ENCODE results near the gene MLIP.
"Not testable (repeated sequence)": the region's sequence is repeated elsewhere in the genome, so short reads cannot be mapped to it uniquely, and the experiment has no call there.

Gene MLIP, protein sequence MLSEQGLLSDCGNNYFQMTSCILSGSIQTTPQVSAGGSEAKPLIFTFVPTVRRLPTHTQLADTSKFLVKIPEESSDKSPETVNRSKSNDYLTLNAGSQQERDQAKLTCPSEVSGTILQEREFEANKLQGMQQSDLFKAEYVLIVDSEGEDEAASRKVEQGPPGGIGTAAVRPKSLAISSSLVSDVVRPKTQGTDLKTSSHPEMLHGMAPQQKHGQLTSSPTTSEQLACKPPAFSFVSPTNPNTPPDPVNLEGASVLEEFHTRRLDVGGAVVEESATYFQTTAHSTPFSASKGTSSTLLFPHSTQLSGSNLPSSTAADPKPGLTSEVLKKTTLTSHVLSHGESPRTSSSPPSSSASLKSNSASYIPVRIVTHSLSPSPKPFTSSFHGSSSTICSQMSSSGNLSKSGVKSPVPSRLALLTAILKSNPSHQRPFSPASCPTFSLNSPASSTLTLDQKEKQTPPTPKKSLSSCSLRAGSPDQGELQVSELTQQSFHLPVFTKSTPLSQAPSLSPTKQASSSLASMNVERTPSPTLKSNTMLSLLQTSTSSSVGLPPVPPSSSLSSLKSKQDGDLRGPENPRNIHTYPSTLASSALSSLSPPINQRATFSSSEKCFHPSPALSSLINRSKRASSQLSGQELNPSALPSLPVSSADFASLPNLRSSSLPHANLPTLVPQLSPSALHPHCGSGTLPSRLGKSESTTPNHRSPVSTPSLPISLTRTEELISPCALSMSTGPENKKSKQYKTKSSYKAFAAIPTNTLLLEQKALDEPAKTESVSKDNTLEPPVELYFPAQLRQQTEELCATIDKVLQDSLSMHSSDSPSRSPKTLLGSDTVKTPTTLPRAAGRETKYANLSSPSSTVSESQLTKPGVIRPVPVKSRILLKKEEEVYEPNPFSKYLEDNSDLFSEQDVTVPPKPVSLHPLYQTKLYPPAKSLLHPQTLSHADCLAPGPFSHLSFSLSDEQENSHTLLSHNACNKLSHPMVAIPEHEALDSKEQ

DNA sequence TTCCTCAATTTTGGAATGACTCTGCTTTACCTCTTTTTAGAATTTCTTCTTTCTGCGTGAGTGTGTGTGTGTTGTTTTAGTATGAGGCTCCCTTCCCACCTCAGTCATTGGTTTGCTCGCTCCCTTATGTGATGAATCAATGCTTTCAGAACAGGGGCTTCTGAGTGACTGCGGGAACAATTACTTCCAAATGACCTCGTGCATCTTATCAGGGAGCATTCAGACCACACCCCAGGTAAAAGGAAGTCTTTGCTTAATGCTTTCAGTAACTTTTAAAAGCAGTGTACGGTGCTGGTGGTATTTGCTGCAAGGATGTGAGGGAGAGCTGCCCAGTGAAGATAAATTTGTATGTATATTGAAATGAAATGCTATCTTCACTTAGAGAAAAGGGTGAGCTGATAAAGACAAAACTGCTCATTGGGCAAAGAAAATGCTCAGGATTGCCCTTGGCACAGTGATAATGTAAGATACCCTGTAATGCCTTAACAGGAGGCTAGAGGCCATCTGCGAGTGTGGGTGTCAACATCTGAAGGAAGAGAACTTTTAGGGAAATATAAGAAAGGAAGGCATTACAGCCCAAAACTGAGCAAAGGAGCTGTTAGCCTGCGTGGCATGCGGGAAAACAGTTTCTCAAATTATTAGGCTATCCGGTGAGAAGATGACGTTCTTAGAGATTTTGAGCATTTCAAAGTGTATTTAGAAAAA, at the start of gene MLIP:
Gene MLIP (plus strand): TSS at position 103 of the 705 bp plus-strand sequence. CDS start 37 bp downstream, at position 140.
- DNase-seq (ENCODE audit: low read depth in 2 of 2), result no peak

- no peak for DNase-seq (ENCODE audit: low read depth in 2 of 2)
Measured at GRCh38 chr6:54063228-54063539, 48.1 kb upstream of the MLIP start.

DNA sequence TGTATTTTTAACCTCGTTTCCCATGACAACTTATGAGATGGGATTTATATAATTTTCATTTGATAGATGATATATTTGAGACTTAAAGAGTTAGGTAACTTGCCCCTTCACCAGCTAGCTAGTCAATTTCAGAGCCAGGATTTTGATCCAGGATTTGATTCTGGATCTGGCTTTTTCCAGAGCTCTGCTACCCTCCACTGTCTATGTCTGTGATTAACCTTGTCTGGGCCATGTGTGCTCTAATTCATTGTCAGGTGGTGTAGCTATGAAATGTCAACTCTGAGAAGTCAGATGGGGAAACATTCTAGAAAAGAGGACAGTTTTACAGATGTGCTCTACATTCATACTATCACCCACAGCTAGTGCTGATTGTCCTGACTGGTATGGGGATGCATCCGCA, 42.5 kb upstream of the MLIP start:
- no peak for DNase-seq (ENCODE audit: low read depth in 2 of 2)

DNA sequence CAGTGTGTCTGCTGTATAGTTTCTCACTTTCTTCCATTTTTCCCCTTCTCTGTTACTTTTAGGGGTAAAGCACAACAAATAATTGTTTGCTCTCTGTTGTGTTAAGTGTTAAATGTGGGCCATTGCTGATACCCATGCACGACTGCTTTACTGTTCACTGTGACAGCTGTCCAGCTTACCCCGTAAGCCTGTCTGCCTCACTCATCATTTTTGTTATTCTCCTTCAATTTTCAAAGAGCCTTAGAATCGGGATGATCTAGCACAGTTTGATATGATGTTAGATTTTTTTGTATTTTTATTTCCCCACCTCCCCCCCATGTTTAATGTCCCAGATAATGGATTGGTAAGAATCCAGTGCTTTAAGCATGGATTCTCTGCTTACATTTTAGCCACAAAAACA, 41.2 kb upstream of the MLIP start:
- no peak for DNase-seq (ENCODE audit: low read depth in 2 of 2)

- DNase-seq (ENCODE audit: low read depth in 2 of 2), result no peak
Measured at GRCh38 chr6:54071821-54072340, 39.4 kb upstream of the MLIP start.

DNA sequence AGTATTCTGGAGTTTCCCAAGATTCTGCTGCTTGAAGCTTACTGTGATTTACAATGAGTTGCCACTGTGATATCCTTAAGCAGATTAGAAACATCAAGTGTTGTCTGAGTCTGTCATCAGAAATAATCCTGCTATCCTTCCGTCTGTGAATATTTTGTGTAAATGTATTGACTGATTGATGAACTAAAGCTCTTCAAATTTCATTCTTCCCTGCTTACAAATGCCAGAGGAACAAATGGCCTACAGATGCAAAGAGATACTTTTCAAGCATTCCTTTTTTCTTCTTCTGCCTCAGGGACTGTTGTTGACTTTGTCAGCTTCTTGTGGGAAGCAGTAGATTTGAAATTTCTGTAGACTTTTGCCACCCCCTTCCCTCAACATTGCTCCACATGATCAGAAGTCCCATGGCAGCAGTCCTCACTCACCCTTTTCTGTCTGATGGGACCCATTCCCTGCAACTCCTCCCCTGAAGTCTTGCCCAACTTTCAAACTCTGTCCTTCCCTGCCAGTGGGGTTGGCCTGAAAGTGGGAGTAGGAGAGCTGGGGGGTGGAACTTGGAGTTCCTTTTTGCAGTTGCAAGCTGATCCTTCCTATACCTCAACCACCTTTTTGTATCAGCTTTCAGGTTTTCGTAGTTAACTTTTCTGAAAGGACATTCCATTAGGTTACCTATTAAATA, 38.5 kb upstream of the MLIP start:
- no peak for DNase-seq (ENCODE audit: low read depth in 2 of 2)

DNA sequence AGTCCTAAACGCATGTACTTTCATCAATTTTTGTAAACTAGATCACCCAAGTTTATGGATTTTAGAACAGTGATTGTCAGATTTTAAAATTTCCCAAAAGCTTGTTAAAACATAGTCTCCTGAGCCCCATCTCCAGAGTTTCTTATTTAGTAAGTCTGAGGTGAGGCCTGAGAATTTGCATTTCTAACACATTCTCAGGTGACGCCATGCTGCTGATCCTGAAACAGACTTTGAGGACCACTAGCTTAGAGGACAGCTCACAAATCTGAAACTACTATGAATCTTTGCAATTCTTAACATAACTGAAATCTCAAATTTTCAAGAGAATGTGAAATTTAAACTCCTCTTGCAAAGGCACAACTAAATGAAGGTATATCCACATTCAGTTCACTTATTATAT, 37.8 kb upstream of the MLIP start:
- DNase-seq (ENCODE audit: low read depth in 2 of 2), result no peak

GRCh38 chr6:54074109-54074508, 37.1 kb upstream of the MLIP start:
- DNase-seq (ENCODE audit: low read depth in 2 of 2), result no peak

DNA sequence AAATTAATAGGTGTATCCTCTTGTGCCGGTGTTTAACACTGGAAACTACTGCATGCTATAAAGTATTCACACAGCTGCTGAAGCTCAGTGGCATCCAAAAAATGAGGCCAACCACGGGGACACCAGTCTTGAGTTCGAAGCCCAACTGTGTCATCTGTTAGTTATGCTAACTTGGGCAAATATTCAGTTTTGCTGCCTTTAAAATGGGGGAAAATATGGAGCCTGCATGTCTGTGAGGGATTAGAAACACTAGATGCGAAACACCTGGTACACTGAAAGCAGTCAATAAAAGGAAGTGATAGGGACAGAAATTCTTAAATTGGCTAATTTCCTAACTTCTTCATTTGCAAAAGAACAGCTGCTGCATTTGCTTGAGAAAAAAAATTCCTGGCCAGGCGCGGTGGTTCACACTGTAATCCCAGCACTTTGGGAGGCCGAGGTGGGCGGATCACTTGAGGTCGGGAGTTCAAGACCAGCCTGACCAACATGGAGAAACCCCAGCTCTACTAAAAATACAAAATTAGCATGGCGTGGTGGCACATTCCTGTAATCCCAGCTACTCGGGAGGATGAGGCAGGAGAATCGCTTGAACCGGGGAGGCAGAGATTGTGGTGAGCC, 36.6 kb upstream of the MLIP start:
- no peak for DNase-seq (ENCODE audit: low read depth in 2 of 2)

- no peak for DNase-seq (ENCODE audit: low read depth in 2 of 2)
Measured at GRCh38 chr6:54076159-54076789, 35.0 kb upstream of the MLIP start.

- DNase-seq (ENCODE audit: low read depth in 2 of 2), result not testable (repeated sequence)
Measured at GRCh38 chr6:54081499-54081898, 29.7 kb upstream of the MLIP start.

GRCh38 chr6:54083287-54083686, 28.0 kb upstream of the MLIP start:
- no peak for DNase-seq (ENCODE audit: low read depth in 2 of 2)

GRCh38 chr6:54084231-54084630, 27.0 kb upstream of the MLIP start:
- no peak for DNase-seq (ENCODE audit: low read depth in 2 of 2)

DNA sequence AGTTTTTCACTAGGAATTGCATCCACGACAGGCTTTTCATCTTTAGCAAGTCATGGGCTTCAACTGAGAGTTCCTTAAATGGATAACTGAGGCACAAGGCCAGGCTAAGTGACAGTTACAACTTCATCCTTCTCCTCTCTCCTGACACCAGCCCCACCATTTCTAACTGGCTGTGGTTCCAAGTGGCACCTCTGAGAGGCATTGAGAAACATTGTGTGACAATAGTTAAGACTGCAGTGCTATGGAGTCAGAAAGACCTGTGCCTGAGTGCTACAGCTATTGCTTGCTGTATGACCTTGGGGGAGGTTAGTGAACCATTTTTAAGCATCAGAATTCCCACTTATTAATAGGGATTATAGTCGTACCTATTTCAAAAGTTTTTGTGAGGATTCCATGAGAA, 26.2 kb upstream of the MLIP start:
- no peak for DNase-seq (ENCODE audit: low read depth in 2 of 2)

GRCh38 chr6:54085541-54085940, 25.7 kb upstream of the MLIP start:
- no peak for DNase-seq (ENCODE audit: low read depth in 2 of 2)

DNA sequence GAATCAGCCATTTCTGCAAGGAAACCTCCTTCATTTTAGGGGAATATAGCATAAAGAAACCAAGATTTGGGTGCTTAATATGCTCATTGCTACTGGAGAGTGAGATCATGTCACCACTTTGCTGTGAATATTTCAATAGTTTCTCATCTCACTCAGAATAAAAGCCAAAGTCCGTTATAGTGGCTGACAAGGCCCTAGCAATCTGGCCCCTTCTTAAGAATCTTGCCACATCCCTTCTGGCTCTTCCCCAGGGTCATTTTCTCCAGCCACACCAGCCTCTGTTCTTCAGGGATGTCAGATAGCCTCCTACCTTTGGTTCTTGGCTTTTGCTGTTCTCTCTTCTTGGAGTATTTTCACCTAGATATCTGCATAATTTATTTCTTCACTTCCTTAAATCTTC, 24.8 kb upstream of the MLIP start:
- no peak for DNase-seq (ENCODE audit: low read depth in 2 of 2)

- no peak for DNase-seq (ENCODE audit: low read depth in 2 of 2)
Measured at GRCh38 chr6:54087721-54088120, 23.5 kb upstream of the MLIP start.

GRCh38 chr6:54093326-54093948, 17.8 kb upstream of the MLIP start:
- DNase-seq (ENCODE audit: low read depth in 2 of 2), result no peak

GRCh38 chr6:54094293-54094692, 16.9 kb upstream of the MLIP start:
- DNase-seq (ENCODE audit: low read depth in 2 of 2), result no peak

GRCh38 chr6:54094786-54095185, 16.5 kb upstream of the MLIP start:
- no peak for DNase-seq (ENCODE audit: low read depth in 2 of 2)

All from stimulated activated CD4-positive, alpha-beta T cell treated with anti-CD3 and anti-CD28 coated beads, Interleukin-12 subunit alpha, Interleukin-12 subunit beta, amount 100 ng/mL, for 24 hours (primary cell).